Measurements from ENCODE around the gene TREH.
A peak's percentile ranks its signal among the peaks of the same experiment; 100 is the strongest.
"Not testable (repeated sequence)": the region's sequence is repeated elsewhere in the genome, so short reads cannot be mapped to it uniquely, and the experiment has no call there.

TREH gene

GRCh38 chr11:118628432-118628831 lies 51.0 kb downstream of the TREH start:
- DNase-seq, result no peak

- DNase-seq, result no peak
These were observed 51.4 kb downstream of the TREH start for GRCh38 chr11:118628031-118628430.

GRCh38 chr11:118627566-118627965 lies 51.9 kb downstream of the TREH start:
- DNase-seq, result no peak

GRCh38 chr11:118625976-118626375 lies 53.5 kb downstream of the TREH start:
- DNase-seq, result no peak

- no peak for DNase-seq
These were observed 54.3 kb downstream of the TREH start for GRCh38 chr11:118625036-118625690.

DNA sequence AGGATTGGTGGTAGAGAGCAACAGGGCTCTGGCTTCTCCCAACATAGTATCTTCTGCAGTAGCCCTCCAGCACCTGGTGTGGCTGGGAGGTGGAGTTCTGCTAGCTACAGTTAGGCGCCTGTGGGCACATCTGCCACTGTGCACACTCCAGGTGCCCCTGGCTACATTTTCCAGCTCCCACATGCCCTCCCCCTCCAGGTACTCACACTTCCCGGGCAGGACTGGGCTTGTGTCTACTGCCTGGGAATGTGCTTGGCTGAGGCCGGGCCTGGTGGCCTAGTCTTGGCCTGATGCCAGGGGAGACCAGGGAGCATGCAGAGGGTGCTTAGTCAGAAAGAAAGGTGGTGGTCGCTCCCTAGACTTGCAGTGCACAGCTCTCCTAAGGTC lies 56.2 kb downstream of the TREH start:
- DNase-seq, result no peak

- DNase-seq, result peak; percentile 28
These were observed 56.8 kb downstream of the TREH start for GRCh38 chr11:118622376-118623268.

- DNase-seq, result no peak
These were observed 57.6 kb downstream of the TREH start for GRCh38 chr11:118621784-118622375.

GRCh38 chr11:118621071-118621783 lies 58.2 kb downstream of the TREH start:
- DNase-seq, result peak; percentile 50

DNA sequence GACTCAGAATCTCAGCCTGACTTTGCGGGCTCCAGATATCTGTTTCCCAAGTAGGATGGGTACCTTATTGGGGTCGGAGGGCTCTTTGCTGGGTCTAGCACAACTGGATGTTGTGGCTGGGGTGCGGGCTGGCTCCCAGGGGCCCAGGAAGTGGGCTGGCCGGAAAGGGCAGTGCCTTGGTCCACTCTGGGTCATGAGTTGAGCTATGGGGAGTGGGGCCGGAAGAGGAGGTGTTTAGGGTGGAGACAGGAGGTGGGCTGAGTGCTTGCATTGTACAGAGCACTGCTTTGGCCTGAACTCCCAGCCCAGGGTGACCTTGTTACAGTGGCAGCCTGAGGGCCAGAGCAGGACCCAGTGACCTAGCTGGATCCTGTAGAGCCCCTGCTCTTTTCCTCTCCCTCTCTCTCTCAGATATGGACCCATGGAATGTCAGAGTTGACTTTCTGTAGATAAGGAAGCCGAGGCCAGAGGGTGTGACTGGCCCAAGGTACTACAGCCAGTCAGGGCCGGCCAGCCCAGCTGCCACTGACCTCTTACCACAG lies 58.9 kb downstream of the TREH start:
- no peak for DNase-seq

GRCh38 chr11:118619444-118620197 lies 59.8 kb downstream of the TREH start:
- no peak for DNase-seq

DNA sequence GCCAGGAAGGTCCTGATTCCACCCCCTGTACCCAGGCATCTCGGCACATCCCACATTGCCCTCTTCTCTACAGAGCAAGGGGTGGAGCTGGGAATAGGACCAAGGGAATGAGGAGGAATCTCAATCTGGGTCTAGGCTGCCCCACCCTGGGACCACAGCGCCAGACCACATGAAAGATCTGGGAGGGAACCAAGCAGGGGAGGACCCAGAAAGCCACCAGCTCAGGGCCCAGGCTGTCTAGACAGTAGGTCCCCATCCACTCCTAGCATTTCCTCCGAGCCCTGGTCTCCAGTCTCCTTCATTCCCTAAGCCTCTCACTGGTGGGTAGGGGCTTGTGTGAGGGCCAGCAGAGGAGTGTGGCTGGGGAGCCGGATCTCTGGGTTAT lies 60.5 kb downstream of the TREH start:
- no peak for DNase-seq

DNA sequence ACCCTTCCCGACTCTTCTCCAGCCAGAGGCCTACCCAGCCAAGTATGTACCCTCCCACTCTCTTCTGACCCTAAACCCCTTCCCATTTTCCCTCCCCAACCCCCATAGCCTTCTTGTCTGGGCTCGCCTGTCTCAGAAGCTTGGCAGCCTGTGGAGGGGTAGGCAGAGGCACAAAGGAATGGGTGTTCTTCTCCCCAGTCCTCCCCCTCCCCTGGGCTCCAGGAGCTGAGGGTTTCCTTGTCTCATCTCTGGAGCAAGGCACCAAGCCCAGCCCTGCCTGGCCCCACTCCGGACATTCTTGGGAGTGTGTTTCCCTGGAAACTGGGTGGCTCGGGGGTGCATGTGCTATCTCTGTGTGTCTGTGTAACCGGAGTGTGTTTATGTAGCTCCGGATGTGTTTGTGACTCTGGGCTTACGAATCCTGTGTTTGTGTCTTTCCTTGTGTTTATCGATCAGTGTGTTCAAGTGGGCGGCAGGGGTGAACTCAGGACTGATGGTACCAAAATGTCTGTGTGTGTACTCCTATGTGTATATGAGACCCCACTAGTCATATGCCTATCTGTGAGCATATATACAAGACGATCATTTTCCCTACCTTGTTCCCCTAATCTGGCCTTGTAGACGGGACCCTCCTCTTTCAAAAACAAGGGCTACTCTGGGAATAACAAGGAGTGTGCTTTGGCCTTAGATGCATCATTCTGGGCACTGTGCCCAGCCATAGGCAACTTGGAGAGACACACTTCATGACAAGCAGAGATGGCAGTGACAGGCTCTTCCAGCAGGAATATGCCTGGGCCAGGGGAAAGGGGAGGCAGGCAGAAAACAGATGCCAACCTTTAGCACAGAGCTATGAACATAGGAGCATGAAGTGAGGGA lies 61.1 kb downstream of the TREH start:
- DNase-seq, result no peak

GRCh38 chr11:118615976-118616371 lies 63.5 kb downstream of the TREH start:
- no peak for DNase-seq

GRCh38 chr11:118615282-118615975 lies 64.0 kb downstream of the TREH start:
- no peak for DNase-seq

GRCh38 chr11:118614511-118614910 lies 64.9 kb downstream of the TREH start:
- DNase-seq, result no peak

GRCh38 chr11:118612378-118612777 lies 67.1 kb downstream of the TREH start:
- DNase-seq, result no peak

DNA sequence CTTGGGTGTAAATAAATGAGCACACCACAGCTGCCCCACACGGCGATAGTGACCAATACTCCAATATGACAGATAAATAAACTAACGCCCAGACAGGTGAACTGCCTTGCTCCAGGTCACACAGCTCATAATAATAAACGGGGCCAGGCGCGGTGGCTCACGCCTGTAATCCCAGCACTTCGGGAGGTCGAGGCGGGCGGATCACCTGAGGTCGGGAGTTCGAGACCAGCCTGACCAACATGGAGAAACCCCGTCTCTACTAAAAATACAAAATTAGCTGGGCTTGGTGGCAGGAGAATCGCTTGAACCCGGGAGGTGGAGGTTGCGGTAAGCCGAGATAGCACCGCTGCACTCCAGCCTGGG lies 68.0 kb downstream of the TREH start:
- DNase-seq, result not testable (repeated sequence)

DNA sequence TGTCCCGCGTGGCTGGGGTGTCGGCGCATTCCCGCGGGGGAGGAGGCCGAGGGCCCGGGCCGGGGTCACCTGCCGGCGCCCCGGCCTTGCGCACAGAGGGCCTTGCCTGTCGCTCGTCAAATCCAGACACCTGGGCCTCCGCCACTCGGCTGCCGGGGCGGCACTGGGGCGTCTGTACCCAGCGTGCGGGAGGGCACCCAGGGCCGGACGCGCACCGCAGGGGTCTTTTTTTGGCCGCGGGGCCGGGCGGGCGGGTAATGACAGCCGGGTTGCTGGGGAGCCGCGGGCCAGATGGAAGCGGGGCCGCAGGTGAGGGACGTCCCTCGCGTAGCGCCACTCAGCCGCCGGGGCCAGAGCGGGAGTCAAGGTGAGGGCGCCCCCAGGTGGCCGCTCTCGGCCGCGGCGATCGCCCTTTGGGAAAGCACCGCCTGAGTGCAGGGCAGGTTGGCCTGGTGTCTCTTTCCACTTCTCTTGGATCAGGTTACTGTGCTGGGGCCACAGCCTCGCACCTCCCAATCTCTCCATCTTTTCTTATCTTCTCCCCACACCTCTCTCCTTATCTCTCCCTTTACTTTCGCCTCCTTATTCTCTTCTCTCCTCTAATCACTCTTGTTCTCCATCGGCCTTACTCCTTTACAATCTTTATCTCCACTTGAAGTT lies 68.5 kb downstream of the TREH start:
- peak; percentile 18 for DNase-seq

GRCh38 chr11:118610225-118610772 lies 69.2 kb downstream of the TREH start:
- no peak for DNase-seq
